ENCODE results near the gene APOB. TPM values are rescaled to one million over a fixed set of nuclear protein-coding genes. Genes with fewer than 3 reads are reported as not detected.

APOB gene
- total and polyA plus RNA-seq, 2 of the 13 experiments (the other 11 are each of a cell fraction or from before 2014, with no cell fraction given) = 1,569 to 2,515 TPM

DNA sequence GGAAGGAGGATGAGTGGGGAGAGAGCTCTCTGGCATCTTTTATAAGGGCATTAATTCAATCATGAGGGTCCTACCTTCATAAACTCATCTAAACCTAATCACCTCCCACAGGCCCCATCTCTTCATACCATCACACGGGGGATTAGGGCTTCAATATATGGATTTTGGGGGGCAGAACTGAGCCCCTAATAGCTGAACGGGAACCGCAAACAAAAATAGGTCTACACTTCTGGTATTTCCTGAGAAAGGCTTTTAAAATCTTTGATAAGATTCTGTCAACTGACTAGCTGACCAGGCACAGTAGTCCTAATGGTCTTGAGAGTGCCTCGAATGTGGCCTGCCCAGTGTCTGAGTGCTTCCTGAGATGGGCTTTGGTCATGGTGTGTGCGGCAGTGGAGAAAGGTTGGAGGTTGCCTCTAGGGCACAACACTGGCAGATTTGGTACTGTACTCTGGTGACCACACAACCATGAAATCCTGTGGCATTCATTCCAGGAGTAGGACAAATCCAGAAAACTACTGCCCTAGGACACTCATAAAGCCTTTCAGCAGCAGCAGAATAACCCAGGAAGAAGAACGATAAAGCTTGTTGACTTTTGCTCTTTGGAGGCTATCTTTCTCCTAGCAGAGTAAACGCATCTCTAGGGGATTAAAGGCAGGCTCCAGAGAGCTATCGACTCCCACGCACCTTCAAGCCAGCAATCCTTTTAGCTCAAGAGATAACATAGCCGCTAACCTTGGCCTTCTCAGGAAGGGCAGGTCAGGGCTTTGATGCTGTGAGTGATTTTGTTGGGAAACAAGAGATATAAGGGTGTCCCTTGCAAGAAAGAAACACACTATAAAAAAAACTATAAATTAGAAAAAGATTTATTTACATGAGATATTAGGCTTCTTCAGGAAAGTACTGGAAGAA, 12.3 kb upstream of the APOB start (continued):
- TF ChIP-seq ZSCAN12 (CRISPR knock-in tag; IDR thresholded peaks at IDR 0.05) = peak; percentile 35; the same call in 1 of the 2 replicates
- peak; percentile 63; the same call in 1 of the 2 replicates for TF ChIP-seq ZNF343 (CRISPR knock-in tag; IDR thresholded peaks at IDR 0.05)
- TF ChIP-seq, protein P1, sequence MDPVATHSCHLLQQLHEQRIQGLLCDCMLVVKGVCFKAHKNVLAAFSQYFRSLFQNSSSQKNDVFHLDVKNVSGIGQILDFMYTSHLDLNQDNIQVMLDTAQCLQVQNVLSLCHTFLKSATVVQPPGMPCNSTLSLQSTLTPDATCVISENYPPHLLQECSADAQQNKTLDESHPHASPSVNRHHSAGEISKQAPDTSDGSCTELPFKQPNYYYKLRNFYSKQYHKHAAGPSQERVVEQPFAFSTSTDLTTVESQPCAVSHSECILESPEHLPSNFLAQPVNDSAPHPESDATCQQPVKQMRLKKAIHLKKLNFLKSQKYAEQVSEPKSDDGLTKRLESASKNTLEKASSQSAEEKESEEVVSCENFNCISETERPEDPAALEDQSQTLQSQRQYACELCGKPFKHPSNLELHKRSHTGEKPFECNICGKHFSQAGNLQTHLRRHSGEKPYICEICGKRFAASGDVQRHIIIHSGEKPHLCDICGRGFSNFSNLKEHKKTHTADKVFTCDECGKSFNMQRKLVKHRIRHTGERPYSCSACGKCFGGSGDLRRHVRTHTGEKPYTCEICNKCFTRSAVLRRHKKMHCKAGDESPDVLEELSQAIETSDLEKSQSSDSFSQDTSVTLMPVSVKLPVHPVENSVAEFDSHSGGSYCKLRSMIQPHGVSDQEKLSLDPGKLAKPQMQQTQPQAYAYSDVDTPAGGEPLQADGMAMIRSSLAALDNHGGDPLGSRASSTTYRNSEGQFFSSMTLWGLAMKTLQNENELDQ (CRISPR knock-in tag; IDR thresholded peaks at IDR 0.05; ENCODE audit: borderline replicate concordance) = peak; percentile 28; the same call in 1 of the 2 replicates
- TF ChIP-seq ZNF274 (CRISPR knock-in tag; IDR thresholded peaks at IDR 0.05) = peak; percentile 73; the same call in 1 of the 2 replicates
- TF ChIP-seq FOXA3 (CRISPR knock-in tag; IDR thresholded peaks at IDR 0.05) = peak; percentile 100
- no peak for TF ChIP-seq ZNF850 (CRISPR knock-in tag; conservative IDR thresholded peaks at IDR 0.05)
- peak; percentile 88 for TF ChIP-seq ZBTB42 (CRISPR knock-in tag; IDR thresholded peaks at IDR 0.05)
- TF ChIP-seq, protein P2, sequence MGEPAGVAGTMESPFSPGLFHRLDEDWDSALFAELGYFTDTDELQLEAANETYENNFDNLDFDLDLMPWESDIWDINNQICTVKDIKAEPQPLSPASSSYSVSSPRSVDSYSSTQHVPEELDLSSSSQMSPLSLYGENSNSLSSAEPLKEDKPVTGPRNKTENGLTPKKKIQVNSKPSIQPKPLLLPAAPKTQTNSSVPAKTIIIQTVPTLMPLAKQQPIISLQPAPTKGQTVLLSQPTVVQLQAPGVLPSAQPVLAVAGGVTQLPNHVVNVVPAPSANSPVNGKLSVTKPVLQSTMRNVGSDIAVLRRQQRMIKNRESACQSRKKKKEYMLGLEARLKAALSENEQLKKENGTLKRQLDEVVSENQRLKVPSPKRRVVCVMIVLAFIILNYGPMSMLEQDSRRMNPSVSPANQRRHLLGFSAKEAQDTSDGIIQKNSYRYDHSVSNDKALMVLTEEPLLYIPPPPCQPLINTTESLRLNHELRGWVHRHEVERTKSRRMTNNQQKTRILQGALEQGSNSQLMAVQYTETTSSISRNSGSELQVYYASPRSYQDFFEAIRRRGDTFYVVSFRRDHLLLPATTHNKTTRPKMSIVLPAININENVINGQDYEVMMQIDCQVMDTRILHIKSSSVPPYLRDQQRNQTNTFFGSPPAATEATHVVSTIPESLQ (CRISPR knock-in tag; conservative IDR thresholded peaks at IDR 0.05) = 0 out of 2 replicates have a peak, but pooled peaks have one; percentile 34
- peak; percentile 81 for TF ChIP-seq ZNF564 (CRISPR knock-in tag; IDR thresholded peaks at IDR 0.05)
- peak; percentile 89 for TF ChIP-seq ZNF501 (CRISPR knock-in tag; IDR thresholded peaks at IDR 0.05)
- peak; percentile 55; the same call in 1 of the 2 replicates for TF ChIP-seq ZNF687 (CRISPR knock-in tag; IDR thresholded peaks at IDR 0.05)
- TF ChIP-seq ZNF703 (CRISPR knock-in tag; IDR thresholded peaks at IDR 0.05; ENCODE audit: borderline replicate concordance) = peak; percentile 99
- TF ChIP-seq IKZF4 (CRISPR knock-in tag; IDR thresholded peaks at IDR 0.05; ENCODE audit: borderline replicate concordance, low read depth, not compliant biosample characterization) = peak; percentile 30
- peak; percentile 98 for TF ChIP-seq RXRB (CRISPR knock-in tag; IDR thresholded peaks at IDR 0.05; ENCODE audit: borderline replicate concordance)
- peak; percentile 94 for TF ChIP-seq ZSCAN30 (CRISPR knock-in tag; IDR thresholded peaks at IDR 0.05)
- TF ChIP-seq ETV6 (CRISPR knock-in tag; conservative IDR thresholded peaks at IDR 0.05) = peak; percentile 96

Measured in HepG2 (cell line).